Right lung (tissue), 5 donors: ENCODE data around the gene SEC11A. TPM values are rescaled to one million over a fixed set of nuclear protein-coding genes. Genes with fewer than 3 reads are reported as not detected.
"Not testable (repeated sequence)": the region's sequence is repeated elsewhere in the genome, so short reads cannot be mapped to it uniquely, and the experiment has no call there.

Source experiments
- DNase-seq, 2 donors: peaks; one replicate each; pipeline ENCODE4 v3.0.0-alpha.2; 2013
- polyA plus RNA-seq, 5 donors: library from polyadenylated mRNA; unstranded; fragments of 120-200 nt; gene quantifications; one replicate each; pipeline versions ENCODE4 v1.2.1 to v1.2.3, GENCODE V29; 2013; ENCODE audit warnings: inconsistent platforms in 1 of 5, low replicate concordance in 1 of 5; ENCODE audit not compliant: insufficient read length in 5 of 5, insufficient read depth in 1 of 5

The SEC11A gene
- polyA plus RNA-seq, 5 donors = 242 to 314 (median 281) TPM

GRCh38 chr15:84748274-84749110 is 32.6 kb upstream of the SEC11A start, which contains the start of gene ZNF592:
ZNF592 (plus strand) TSS chr15:84748592; CDS start chr15:84782676, 34,084 bp downstream.
- DNase-seq = peak; percentile 72 to 81

GRCh38 chr15:84747416-84748273 is 31.7 kb upstream of the SEC11A start:
- peak; percentile 72 to 75 for DNase-seq

- DNase-seq = no peak
Observed at GRCh38 chr15:84741121-84741520, 25.2 kb upstream of the SEC11A start.

- no peak for DNase-seq
Observed at GRCh38 chr15:84740691-84741090, 24.8 kb upstream of the SEC11A start.

GRCh38 chr15:84737005-84737404 is 21.1 kb upstream of the SEC11A start:
- DNase-seq = no peak

- no peak for DNase-seq
Observed at GRCh38 chr15:84736375-84736774, 20.4 kb upstream of the SEC11A start.

- not testable (repeated sequence) for DNase-seq
Observed at GRCh38 chr15:84735480-84736061, 19.6 kb upstream of the SEC11A start.

- peak; percentile 46 to 54 for DNase-seq
Observed at GRCh38 chr15:84734794-84735479, 19.0 kb upstream of the SEC11A start.

- DNase-seq = no peak
Observed at GRCh38 chr15:84731774-84732173, 15.8 kb upstream of the SEC11A start.

- no peak for DNase-seq
Observed at GRCh38 chr15:84727429-84727828, 11.5 kb upstream of the SEC11A start.

- DNase-seq = no peak
Observed at GRCh38 chr15:84725001-84725491, 9.1 kb upstream of the SEC11A start.

- no peak for DNase-seq
Observed at GRCh38 chr15:84722628-84723027, 6.7 kb upstream of the SEC11A start.

GRCh38 chr15:84721371-84721770 is 5.4 kb upstream of the SEC11A start:
- DNase-seq = no peak

- no peak for DNase-seq
Observed at GRCh38 chr15:84715441-84716035, 401 bp downstream of the SEC11A start.

- no peak for DNase-seq
Observed at GRCh38 chr15:84714821-84715220, 1.1 kb downstream of the SEC11A start.

GRCh38 chr15:84714372-84714771 is 1.6 kb downstream of the SEC11A start:
- no peak for DNase-seq

- DNase-seq = no peak
Observed at GRCh38 chr15:84703808-84704207, 12.1 kb downstream of the SEC11A start.

GRCh38 chr15:84702961-84703482 is 12.9 kb downstream of the SEC11A start:
- peak; percentile 67 to 70 for DNase-seq

GRCh38 chr15:84699538-84700191 is 16.3 kb downstream of the SEC11A start:
- no peak for DNase-seq
